GM21737 (cell line): ENCODE measurements around the gene REX1BD.
A peak's percentile ranks its signal among the peaks of the same experiment; 100 is the strongest.
"Not testable (repeated sequence)": the region's sequence is repeated elsewhere in the genome, so short reads cannot be mapped to it uniquely, and the experiment has no call there.

Source experiments
- ATAC-seq: cut with Tn5 transposase; IDR thresholded peaks from one replicate; pipeline ENCODE4 v1.9.1; 2021; ENCODE audit warnings: mild to moderate bottlenecking, moderate library complexity; ENCODE audit not compliant: unreplicated experiment

Gene REX1BD

DNA sequence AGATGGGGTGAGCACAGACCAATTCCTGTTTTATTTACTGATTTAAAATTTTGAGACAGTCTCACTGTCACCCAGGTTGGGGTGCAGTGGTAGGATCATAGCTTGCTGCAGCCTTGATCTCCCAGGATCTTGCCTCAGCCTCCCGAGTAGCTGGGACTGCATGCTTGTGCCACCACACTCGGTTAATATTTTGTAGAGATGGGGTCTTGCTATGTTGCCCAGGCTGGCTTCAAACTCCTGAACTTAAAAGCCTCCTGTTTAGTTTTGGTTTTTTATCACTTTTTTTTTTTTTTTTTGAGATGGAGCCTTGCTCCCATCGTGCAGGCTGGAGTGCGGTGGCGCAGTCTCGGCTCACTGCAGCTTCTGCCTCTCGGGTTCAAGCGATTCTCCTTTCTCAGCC lies 12.2 kb upstream of the REX1BD start:
- no peak for ATAC-seq

DNA sequence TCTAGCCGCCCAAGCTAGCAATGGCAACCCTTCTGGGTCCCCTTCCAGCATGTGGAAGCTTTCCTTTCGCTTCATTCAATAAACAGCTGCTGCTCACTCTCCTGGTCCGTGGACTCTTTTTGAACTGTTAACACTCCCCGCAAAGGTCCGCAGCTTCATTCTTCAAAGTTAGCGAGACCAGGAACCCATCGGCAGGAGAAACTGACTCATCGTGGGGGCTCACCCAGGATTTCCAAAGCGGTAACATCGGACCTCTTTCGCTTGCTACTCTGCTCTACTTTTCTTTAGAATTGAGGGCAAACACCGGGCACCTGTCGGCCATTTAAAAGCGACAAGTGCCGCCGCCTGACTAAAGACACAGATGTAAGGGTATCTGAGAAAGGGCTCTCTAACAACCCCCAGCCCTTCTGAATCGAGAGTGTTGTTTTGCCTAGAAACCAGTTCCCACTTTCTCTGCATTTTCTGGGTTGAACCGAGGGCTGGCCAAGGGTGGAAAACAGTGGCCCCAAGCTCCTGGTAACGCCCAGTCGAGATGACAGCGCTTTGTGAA lies 11.2 kb upstream of the REX1BD start:
- no peak for ATAC-seq

DNA sequence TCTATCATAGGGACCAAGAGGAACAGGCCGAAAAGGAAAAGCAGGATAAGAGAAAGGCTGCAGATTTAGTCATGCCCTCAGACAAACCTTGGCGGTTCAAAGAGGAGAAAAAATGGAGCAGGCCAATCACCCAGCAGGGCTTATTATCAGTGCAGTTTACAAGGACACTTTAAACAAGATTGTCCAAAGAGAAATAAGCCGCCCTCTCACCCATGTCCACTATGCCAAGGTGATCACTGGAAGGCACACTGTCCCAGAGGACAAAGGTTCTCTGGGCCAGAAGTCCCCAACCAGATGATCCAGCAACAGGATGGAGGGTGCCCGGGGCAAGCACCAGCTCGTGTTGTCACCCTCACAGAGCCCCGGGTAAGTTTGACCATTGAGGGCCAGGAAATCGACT lies 8.3 kb upstream of the REX1BD start:
- no peak for ATAC-seq

DNA sequence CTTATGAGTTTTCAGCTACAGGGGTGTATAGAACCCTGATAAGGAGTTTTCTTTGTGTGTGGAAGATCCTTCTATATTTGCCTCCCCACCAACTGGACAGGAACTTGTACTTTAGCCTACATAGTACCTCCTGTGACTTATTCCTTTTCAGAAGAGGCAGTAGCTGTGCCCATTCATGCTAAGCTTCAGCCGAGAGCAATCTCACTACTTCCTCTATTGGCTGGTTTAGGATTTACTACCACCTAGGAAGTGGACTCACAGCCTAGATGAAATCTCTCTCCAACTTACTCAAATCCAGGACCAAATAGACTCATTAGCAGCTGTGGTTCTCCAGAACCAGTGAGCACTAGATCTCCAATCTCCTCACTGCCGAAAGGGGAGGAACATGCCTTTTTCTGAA lies 2.3 kb upstream of the REX1BD start:
- ATAC-seq: no peak

DNA sequence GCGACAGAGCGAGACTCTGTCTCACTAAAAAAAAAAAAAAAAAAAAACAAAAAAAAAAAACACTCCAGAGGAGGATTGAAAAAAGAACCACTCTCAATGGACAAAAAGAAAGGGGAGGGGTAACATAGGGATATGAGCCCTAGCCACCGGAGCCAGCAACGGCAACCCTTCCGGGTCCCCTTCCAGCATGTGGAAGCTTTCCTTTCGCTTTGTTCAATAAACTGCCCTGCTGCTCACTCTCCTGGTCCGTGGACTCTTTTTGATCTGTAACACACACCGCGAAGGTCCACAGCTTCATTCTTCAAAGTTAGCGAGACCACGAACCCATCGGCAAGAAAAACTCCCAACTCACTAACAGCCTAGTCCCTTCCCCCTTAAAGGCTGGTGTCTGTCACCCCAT lies 1.0 kb upstream of the REX1BD start:
- ATAC-seq: no peak

DNA sequence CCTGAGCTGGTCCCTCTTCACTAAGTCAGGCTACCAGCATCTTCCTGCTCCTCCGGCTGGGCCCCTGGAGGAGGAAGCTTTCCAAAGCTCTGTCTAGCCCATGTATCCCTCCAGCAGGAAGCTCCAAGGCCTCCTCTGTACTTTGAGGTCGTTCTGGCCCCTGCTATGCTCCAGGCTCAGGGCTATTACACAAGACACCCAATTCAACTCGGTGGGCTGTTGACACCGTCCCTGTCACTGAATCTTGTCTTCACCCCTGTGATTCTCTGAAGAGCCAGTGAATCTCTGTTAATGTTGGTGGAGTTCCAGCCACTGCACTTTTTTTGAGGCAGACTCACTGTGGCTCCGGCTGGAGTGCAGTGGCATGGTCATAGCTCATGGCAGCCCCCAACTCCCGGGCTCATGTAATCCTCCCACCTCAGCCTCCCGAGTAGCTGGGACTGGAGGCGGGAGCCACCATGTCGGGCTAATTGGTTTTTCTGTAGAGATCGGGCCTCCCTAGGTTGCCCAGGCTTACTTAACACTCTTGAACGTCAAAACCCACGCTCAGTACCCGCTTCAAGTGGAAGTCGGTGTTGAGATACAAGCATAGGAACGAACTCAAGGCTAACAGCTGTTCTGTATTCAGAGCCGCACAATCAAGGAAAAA lies 512 bp upstream of the REX1BD start:
- ATAC-seq: no peak

DNA sequence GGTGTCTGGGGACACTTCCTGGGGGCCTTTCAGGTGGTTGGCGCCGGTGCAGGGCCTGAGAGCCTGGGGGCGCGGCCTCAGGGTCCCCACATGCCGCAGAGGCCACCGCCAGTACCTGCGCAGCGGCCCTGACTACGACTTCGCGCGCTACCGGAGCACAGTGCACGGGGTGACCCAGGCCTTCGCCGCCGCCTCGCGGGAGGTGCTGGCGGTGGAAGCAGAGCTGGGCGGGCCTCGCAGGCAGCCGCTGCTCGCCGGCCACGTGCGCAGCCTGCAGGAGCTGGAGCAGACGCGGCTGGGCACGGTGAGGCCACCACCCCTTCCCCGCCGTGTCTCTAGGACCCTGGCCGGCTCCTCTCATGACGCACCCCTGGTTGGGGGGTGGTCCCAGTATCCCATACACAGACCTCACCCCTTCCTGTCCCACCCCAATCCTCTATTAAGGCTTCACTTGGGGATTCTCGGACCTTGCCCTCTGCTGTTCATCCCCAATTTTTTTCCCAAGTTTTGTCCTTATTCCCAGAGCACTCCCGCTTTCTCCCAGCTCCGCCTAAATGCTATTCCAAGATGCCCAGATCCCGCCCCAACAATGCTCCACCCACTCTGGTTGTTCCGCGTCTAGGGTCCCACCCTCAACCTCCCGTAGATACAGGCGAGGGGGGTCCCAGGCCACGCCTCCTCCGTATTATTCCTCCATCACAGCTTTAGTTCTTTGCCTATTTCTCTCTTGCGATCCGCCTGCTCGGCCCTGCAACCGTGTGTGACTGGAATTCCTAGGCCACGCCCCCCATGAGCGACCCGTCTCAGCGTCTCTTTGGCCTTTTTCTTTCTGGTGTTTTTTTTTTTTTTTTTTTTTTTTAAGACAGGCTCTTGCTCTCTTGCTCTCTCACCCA lies 1.0 kb downstream of the REX1BD start:
- ATAC-seq: peak; percentile 39

DNA sequence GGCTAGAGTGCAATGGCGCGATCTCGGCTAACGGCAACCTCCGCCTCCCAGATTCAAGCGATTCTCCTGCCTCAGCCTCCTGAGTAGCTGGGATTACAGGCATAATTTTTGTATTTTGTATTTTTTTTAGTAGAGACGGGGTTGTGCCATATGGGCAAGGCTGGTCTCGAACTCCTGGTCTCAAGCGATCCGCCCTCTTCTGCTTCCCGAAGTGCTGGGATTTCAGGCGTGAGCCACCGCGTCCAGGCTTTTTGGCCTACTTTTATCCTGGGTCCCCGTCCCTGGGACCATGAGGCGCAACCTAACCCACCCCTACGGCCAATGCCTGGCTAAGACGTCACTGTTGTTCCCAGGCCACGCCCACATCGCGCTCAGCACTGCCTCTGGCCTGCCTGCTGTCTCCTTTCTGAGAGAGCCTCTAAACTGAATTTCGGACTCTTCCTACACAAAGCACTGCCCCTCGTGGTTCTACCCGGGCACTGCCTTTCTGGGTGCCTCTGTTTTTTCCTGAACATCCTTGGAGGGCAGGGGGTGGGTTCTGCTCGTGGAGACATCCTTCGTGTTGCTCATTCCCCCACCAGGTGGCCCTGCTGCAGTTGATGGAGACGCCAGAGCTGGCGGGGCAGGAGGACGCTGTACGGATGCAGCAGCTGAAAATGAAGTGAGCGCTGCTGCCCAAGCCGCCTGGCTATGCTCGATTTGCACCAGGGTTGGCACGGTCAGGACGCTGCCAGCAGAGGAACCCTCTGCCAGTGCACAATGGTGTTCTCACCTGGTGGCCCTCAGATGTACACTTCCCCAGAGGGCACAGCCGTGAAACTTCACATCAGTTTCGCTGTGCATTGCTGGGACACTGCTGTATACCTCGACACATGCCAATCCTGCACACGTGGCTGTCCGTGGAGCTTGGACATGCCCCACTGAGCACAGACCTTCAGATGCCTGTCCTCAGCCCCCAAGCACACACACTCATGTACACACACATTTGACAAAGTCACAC lies 2.0 kb downstream of the REX1BD start:
- ATAC-seq: no peak

DNA sequence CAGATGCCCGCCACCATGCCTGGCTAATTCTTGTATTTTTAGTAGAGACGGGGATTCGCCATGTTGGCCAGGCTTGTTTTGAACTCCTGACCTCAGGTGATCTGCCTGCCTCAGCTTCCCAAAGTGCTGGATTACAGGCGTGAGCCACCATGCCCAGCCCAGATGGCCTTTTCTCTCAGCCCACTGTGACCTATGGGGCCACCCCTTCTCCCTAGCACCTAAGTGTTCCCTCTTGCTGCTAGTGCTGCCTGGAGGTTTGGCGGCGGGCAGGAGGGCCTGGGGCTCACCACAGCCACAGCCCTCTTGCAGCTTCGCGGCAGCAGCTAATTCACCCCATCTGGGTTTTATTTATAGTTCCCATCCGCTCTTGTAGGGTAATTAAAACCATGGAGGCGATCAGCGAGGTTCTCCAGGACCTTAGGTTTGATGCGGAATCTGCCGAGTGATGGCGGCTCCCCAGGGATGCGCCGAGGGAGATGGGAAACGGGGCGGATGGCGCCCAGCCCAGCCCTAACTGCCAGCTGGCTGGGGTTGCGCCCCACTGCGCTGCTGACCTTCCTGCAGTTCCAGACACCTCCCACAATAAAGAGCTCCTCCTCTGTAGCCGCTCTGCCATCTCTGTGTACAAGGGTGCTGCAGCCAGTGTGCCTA lies 3.3 kb downstream of the REX1BD start:
- no peak for ATAC-seq

DNA sequence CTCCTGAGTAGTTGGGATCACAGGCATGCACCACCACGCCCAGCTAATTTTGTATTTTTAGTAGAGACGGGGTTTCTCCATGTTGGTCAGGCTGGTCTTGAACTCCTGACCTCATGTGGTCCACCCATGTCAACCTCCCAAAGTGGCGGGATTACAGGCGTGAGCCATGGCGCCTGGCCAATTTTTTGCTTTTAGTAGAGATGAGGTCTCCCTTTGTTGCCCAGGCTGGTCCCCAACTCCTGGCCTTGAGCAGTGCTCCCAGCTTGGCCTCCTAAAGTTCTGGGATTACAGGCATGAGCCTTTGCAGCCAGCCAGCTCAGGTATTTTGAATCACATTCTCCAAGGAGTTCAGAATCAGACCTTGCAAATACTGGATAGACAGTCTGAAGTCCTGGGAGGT lies 4.1 kb downstream of the REX1BD start:
- ATAC-seq: not testable (repeated sequence)

DNA sequence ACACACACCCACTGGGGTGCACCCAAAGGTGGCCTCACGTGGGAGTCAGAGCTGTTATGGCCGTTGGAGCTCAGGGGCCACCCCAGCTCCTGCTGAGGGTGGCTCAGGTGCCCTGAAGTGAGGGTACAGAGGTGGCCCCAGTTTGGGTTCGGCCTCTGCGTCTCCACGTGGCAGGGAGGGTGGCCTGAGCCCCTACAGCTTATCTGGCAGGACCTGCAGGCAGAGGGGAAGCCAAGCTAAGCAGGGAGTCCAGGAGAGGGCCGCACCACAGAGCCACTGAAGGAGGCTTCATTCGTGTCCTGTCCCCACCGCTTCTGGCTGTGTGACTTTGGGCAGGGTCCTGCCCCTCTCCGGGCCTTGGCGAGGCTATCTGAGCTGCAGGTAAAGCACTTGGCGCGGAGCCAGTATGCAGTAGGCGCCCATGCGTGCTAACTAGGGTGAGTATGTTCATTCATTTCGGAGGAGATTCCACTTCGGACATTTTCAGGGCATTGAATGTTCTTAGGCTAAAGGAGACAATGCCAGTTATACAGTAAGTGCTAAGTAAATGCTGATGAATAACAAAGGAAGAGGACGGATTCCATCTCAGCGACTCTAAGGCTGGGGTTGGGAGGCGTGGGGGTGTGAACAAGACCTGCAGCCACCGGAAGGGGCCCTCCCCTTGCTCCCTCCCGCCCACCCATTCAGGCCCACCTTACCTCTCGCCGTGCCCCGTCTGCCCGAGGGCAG lies 4.9 kb downstream of the REX1BD start:
- ATAC-seq: no peak

DNA sequence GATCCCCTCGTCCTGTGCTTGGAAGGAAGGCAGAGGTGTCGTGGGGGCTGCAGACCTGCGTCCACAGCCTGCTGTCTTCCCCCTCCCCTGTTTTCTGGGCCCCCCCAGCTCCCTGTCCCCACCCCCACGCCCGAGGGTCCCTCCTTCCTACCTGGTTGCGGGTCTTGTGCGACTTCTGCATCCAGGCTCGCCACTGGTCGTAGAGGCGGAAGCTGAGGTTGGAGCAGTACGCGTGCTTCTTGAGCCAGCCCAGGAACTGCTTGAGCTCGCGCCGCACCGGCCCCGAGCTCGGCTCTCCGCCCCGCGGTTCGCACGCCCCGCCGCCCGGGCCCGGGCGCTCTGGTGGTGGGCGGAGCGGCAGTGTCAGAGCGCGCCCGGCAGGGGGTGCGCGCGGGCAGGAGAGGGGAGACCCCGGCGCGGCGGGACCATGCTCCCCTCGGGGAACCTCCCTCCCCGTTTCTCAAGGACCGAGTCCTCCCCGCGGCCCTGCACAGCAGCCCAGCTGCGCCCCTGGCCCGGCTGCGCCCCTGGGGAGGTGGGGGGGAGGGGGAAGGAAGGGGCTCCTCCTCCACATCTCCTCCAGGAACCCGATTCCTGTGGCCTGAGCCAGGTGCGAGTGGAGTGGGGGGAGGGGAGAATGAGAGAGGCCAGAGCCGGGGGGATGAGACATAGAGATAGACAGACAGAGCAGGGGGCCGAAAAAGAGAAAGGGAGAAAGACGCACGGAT lies 5.7 kb downstream of the REX1BD start:
- ATAC-seq: no peak

DNA sequence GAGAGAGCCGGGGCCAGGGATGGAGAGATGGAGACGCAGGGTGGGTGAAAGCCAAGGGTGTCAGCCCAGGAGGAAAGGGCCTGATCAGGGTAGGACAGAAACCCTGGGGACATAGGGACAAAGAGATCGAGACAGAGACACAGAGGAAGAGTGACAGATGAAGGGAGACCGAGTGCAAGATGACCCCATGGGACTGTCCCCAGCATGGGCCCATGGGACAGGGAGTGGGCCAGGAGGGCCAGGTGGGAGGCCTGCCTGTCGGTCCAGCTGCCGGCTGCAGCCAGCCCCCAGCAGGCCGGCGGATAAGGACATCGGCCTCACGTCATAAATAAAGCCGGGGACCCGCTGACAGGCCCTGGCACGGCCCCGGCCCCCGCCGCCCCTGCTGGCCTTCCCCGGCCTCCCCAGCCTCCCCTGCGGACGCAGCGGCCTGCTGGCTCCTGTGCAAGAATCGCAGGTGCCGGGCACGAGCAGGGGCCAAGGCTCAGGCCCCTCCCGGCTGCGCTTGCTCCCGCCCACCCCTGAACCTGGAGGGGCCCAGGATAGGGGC lies 6.3 kb downstream of the REX1BD start:
- no peak for ATAC-seq

DNA sequence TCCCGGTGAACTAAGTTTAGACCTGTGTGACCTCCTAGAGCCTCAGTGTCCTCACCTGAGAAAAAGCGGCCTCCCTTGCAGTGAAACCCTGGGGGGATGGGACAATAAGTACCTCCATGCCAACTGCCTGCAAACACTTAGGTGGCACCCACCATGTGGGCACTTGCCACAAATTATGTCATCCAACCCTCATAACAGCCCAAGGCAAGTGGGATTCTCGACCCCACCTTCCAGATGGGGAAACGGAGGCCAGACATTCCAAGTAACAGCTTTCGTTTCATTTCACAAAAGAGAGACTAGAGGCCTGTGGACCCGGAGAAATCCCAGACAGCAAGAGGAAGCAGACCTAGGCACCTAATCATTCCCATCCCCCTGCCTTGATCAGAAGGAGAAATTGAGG lies 6.9 kb downstream of the REX1BD start:
- no peak for ATAC-seq

DNA sequence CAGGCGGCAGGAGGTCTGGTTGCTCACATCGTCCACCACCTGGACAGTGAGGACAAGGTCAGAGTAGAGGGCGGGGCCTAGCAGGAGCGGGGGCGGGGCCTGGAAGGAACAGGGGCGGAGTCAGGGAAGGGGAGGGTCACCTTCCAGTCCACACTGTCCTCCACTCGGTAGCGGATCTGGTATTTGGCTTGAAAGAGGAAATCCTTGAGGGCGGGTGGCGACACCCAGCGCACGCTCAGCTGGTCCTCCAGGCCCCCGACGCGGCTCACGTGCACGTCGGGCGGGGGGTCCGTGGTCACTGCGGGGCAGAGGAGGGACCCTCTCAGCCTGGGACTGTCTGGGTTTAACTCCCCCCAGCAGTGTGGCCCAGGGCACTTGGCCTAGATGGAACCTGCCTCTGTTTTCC lies 8.2 kb downstream of the REX1BD start:
- ATAC-seq: no peak

DNA sequence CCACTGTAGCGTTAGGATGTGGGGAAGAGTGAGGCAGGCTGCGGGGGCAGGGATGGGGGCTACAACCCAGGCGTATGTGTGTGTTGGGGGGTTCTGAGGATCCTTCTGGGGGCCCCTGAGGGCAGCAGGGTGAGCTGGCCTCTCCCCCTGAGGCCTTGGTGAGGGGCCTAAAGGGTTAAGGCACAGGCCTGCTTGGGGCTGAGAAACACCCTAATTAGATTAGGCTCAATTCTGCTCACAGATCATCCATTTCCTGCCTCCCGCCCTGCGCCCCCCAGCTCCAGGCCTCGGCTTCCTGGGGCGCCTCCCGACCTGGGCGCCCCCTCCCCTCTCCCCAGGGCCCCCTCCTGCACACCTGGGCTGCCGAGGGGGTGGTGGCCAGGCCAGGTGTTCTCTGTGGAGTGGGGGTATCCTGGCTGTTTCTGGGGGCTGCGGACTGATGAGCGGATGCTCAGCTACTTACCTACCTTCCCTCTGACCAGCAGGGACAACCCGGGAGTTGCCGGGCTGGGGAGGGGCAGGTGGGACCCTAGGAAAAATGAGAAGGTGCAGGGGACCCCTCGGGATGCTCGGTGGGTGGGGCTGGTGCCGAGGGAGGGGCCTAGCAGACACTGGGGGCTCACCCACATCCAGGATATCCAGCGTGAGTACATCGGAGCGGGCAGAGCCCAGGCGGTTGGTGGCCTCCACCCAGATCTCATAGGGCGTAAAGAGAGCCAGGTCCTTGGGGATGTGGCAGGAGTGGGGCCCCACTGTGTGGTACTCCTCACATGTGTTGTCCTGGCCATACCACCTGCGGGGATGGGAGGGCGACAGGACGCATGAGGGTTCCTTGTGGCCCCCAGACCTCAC lies 9.4 kb downstream of the REX1BD start:
- ATAC-seq: no peak

DNA sequence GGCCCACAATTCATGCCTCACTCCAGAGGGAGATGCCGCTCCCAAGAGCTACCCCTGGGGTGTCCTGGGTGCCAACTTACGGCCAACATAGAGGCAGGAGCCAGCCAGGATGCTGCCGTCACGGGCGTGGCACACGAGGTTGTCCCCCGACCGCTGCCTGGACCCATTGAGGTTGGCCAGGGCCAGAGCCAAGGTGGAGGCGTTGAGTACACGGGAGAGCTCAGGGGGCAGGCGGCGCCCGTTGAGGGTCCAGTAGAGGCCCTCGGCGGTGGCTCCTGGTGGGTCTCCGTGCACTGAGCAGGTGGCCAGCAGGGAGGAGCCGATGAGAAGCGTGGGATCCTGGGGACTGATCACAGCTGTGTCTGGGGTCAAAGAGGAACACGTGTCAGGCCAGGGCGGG lies 10.9 kb downstream of the REX1BD start:
- ATAC-seq: no peak
